ENCODE measurements around the gene CA7. TPM values are rescaled to one million over a fixed set of nuclear protein-coding genes. Genes with fewer than 3 reads are reported as not detected.

CA7 gene
- total RNA-seq, 1 experiment from 2014 or later, result not detected

- no peak for DNase-seq
- Histone ChIP-seq H3K27ac (ENCODE audit: low read length) (no peak overlapping the region), H3K79me2 (ENCODE audit: low read length) (no peaks in the 10 kb centered on the region), H3K9ac (ENCODE audit: low read length) (peak overlapping the region; percentile 62), H3K4me2 (ENCODE audit: low read depth, low read length, poor library complexity, severe bottlenecking) (peak overlapping the region; percentile 74), H3K9me2 (replicated peaks; ENCODE audit: insufficient read depth, low read length) (no peaks in the 10 kb centered on the region), H3K9me3 (ENCODE audit: low read length) (no peaks in the 10 kb centered on the region), H4K20me1 (ENCODE audit: insufficient read depth, low read depth, low read length) (no peaks in the 10 kb centered on the region), H2AFZ (ENCODE audit: low read length) (peak overlapping the region; percentile 86), H3K4me1 (ENCODE audit: low read length) (peaks cover 12% of the 10 kb centered on the region), H3K4me3 (ENCODE audit: low read length) (peak overlapping the region; percentile 62), H3K27me3 (ENCODE audit: low read length) (no peaks in the 10 kb centered on the region), H3K36me3 (ENCODE audit: insufficient read depth, low read length) (no peaks in the 10 kb centered on the region)
These were observed 28.3 kb downstream of the CA7 start for GRCh38 chr16:66872559-66872942.

- no peaks in the 10 kb centered on the region for H3K9me3 ChIP-seq (ENCODE audit: low read length)
- peak; percentile 95 for DNase-seq
- H3K4me1 ChIP-seq (ENCODE audit: low read length), result peaks cover 15% of the 10 kb centered on the region
- peak overlapping the region; percentile 62 for H3K4me3 ChIP-seq (ENCODE audit: low read length)
- H3K36me3 ChIP-seq (ENCODE audit: insufficient read depth, low read length), result no peaks in the 10 kb centered on the region
- H3K9ac ChIP-seq (ENCODE audit: low read length), result peak overlapping the region; percentile 62
- H2AFZ ChIP-seq (ENCODE audit: low read length), result peak overlapping the region; percentile 86
- no peaks in the 10 kb centered on the region for H4K20me1 ChIP-seq (ENCODE audit: insufficient read depth, low read depth, low read length)
- no peaks in the 10 kb centered on the region for H3K79me2 ChIP-seq (ENCODE audit: low read length)
- no peaks in the 10 kb centered on the region for H3K9me2 ChIP-seq (replicated peaks; ENCODE audit: insufficient read depth, low read length)
- H3K27me3 ChIP-seq (ENCODE audit: low read length), result no peaks in the 10 kb centered on the region
- H3K4me2 ChIP-seq (ENCODE audit: low read depth, low read length, poor library complexity, severe bottlenecking), result peak overlapping the region; percentile 74
- no peak overlapping the region for H3K27ac ChIP-seq (ENCODE audit: low read length)
These were observed 28.9 kb downstream of the CA7 start for GRCh38 chr16:66872943-66873684.

GRCh38 chr16:66873685-66874055 lies 29.5 kb downstream of the CA7 start:
- Histone ChIP-seq H3K9ac (ENCODE audit: low read length) (no peak overlapping the region), H3K4me2 (ENCODE audit: low read depth, low read length, poor library complexity, severe bottlenecking) (no peak overlapping the region), H3K4me3 (ENCODE audit: low read length) (no peak overlapping the region), H4K20me1 (ENCODE audit: insufficient read depth, low read depth, low read length) (no peaks in the 10 kb centered on the region), H3K9me2 (replicated peaks; ENCODE audit: insufficient read depth, low read length) (no peaks in the 10 kb centered on the region), H3K36me3 (ENCODE audit: insufficient read depth, low read length) (no peaks in the 10 kb centered on the region), H2AFZ (ENCODE audit: low read length) (no peak overlapping the region), H3K27me3 (ENCODE audit: low read length) (no peaks in the 10 kb centered on the region), H3K4me1 (ENCODE audit: low read length) (peaks cover 20% of the 10 kb centered on the region), H3K79me2 (ENCODE audit: low read length) (no peaks in the 10 kb centered on the region), H3K27ac (ENCODE audit: low read length) (no peak overlapping the region), H3K9me3 (ENCODE audit: low read length) (no peaks in the 10 kb centered on the region)
- no peak for DNase-seq

- no peak overlapping the region for H2AFZ ChIP-seq (ENCODE audit: low read length)
- no peak overlapping the region for H3K4me2 ChIP-seq (ENCODE audit: low read depth, low read length, poor library complexity, severe bottlenecking)
- H3K27ac ChIP-seq (ENCODE audit: low read length), result no peak overlapping the region
- H3K9ac ChIP-seq (ENCODE audit: low read length), result no peak overlapping the region
- H3K4me1 ChIP-seq (ENCODE audit: low read length), result peaks cover 20% of the 10 kb centered on the region
- no peak for DNase-seq
- no peaks in the 10 kb centered on the region for H3K27me3 ChIP-seq (ENCODE audit: low read length)
- H3K9me2 ChIP-seq (replicated peaks; ENCODE audit: insufficient read depth, low read length), result no peaks in the 10 kb centered on the region
- no peaks in the 10 kb centered on the region for H3K36me3 ChIP-seq (ENCODE audit: insufficient read depth, low read length)
- H3K9me3 ChIP-seq (ENCODE audit: low read length), result no peaks in the 10 kb centered on the region
- H3K79me2 ChIP-seq (ENCODE audit: low read length), result no peaks in the 10 kb centered on the region
- no peaks in the 10 kb centered on the region for H4K20me1 ChIP-seq (ENCODE audit: insufficient read depth, low read depth, low read length)
- H3K4me3 ChIP-seq (ENCODE audit: low read length), result no peak overlapping the region
These were observed 30.0 kb downstream of the CA7 start for GRCh38 chr16:66874079-66874775.

GRCh38 chr16:66878067-66878466 lies 33.9 kb downstream of the CA7 start:
- H3K27ac ChIP-seq (ENCODE audit: low read length), result no peak overlapping the region
- no peak overlapping the region for H3K9ac ChIP-seq (ENCODE audit: low read length)
- no peaks in the 10 kb centered on the region for H3K9me2 ChIP-seq (replicated peaks; ENCODE audit: insufficient read depth, low read length)
- H3K4me2 ChIP-seq (ENCODE audit: low read depth, low read length, poor library complexity, severe bottlenecking), result no peak overlapping the region
- H2AFZ ChIP-seq (ENCODE audit: low read length), result no peak overlapping the region
- no peaks in the 10 kb centered on the region for H4K20me1 ChIP-seq (ENCODE audit: insufficient read depth, low read depth, low read length)
- H3K4me1 ChIP-seq (ENCODE audit: low read length), result peaks cover 30% of the 10 kb centered on the region
- H3K9me3 ChIP-seq (ENCODE audit: low read length), result no peaks in the 10 kb centered on the region
- H3K79me2 ChIP-seq (ENCODE audit: low read length), result peaks cover 22% of the 10 kb centered on the region
- no peak overlapping the region for H3K4me3 ChIP-seq (ENCODE audit: low read length)
- no peaks in the 10 kb centered on the region for H3K36me3 ChIP-seq (ENCODE audit: insufficient read depth, low read length)
- DNase-seq, result no peak
- no peaks in the 10 kb centered on the region for H3K27me3 ChIP-seq (ENCODE audit: low read length)

- no peaks in the 10 kb centered on the region for H3K9me3 ChIP-seq (ENCODE audit: low read length)
- peaks cover 11% of the 10 kb centered on the region; the same call in 1 of the 2 replicates for H3K36me3 ChIP-seq (ENCODE audit: insufficient read depth, low read length)
- H3K27me3 ChIP-seq (ENCODE audit: low read length), result no peaks in the 10 kb centered on the region
- no peaks in the 10 kb centered on the region for H4K20me1 ChIP-seq (ENCODE audit: insufficient read depth, low read depth, low read length)
- DNase-seq, result peak; percentile 98
- H3K9me2 ChIP-seq (replicated peaks; ENCODE audit: insufficient read depth, low read length), result no peaks in the 10 kb centered on the region
- H2AFZ ChIP-seq (ENCODE audit: low read length), result peak within 1 kb of the TSS; percentile 86
- H3K27ac ChIP-seq (ENCODE audit: low read length), result peak within 1 kb of the TSS; percentile 14; the same call in 1 of the 2 replicates
- peaks cover 40% of the 10 kb centered on the region for H3K79me2 ChIP-seq (ENCODE audit: low read length)
- peak within 1 kb of the TSS; percentile 98 for H3K4me3 ChIP-seq (ENCODE audit: low read length)
- peaks cover 24% of the 10 kb centered on the region for H3K4me1 ChIP-seq (ENCODE audit: low read length)
- H3K9ac ChIP-seq (ENCODE audit: low read length), result peak within 1 kb of the TSS; percentile 90
- peak within 1 kb of the TSS; percentile 96 for H3K4me2 ChIP-seq (ENCODE audit: low read depth, low read length, poor library complexity, severe bottlenecking)
These were observed 36.2 kb downstream of the CA7 start, which contains the start of gene PDP2 for GRCh38 chr16:66880288-66881013. Gene PDP2, plus strand, starts transcription at chr16:66880515. Its CDS starts 3,770 bp downstream, at chr16:66884285.

- H4K20me1 ChIP-seq (ENCODE audit: insufficient read depth, low read depth, low read length), result no peaks in the 10 kb centered on the region
- H3K79me2 ChIP-seq (ENCODE audit: low read length), result peaks cover 46% of the 10 kb centered on the region
- peak; percentile 66 for DNase-seq
- peak overlapping the region; percentile 98 for H3K4me3 ChIP-seq (ENCODE audit: low read length)
- H3K4me2 ChIP-seq (ENCODE audit: low read depth, low read length, poor library complexity, severe bottlenecking), result peak overlapping the region; percentile 96
- peaks cover 11% of the 10 kb centered on the region; the same call in 1 of the 2 replicates for H3K36me3 ChIP-seq (ENCODE audit: insufficient read depth, low read length)
- peak overlapping the region; percentile 86 for H2AFZ ChIP-seq (ENCODE audit: low read length)
- no peaks in the 10 kb centered on the region for H3K27me3 ChIP-seq (ENCODE audit: low read length)
- H3K4me1 ChIP-seq (ENCODE audit: low read length), result peaks cover 23% of the 10 kb centered on the region
- H3K9ac ChIP-seq (ENCODE audit: low read length), result peak overlapping the region; percentile 90
- H3K9me3 ChIP-seq (ENCODE audit: low read length), result no peaks in the 10 kb centered on the region
- H3K27ac ChIP-seq (ENCODE audit: low read length), result peak overlapping the region; percentile 14; the same call in 1 of the 2 replicates
- no peaks in the 10 kb centered on the region for H3K9me2 ChIP-seq (replicated peaks; ENCODE audit: insufficient read depth, low read length)
These were observed 36.8 kb downstream of the CA7 start for GRCh38 chr16:66881014-66881417.

- peaks cover 50% of the 10 kb centered on the region for H3K79me2 ChIP-seq (ENCODE audit: low read length)
- H3K9ac ChIP-seq (ENCODE audit: low read length), result peak overlapping the region; percentile 66
- H3K9me3 ChIP-seq (ENCODE audit: low read length), result no peaks in the 10 kb centered on the region
- H3K4me2 ChIP-seq (ENCODE audit: low read depth, low read length, poor library complexity, severe bottlenecking), result peak overlapping the region; percentile 96
- H3K4me3 ChIP-seq (ENCODE audit: low read length), result peak overlapping the region; percentile 98
- H3K36me3 ChIP-seq (ENCODE audit: insufficient read depth, low read length), result peaks cover 11% of the 10 kb centered on the region; the same call in 1 of the 2 replicates
- no peaks in the 10 kb centered on the region for H4K20me1 ChIP-seq (ENCODE audit: insufficient read depth, low read depth, low read length)
- no peak for DNase-seq
- no peak overlapping the region for H3K27ac ChIP-seq (ENCODE audit: low read length)
- no peaks in the 10 kb centered on the region for H3K9me2 ChIP-seq (replicated peaks; ENCODE audit: insufficient read depth, low read length)
- peaks cover 23% of the 10 kb centered on the region for H3K4me1 ChIP-seq (ENCODE audit: low read length)
- no peak overlapping the region for H2AFZ ChIP-seq (ENCODE audit: low read length)
- H3K27me3 ChIP-seq (ENCODE audit: low read length), result no peaks in the 10 kb centered on the region
These were observed 37.3 kb downstream of the CA7 start for GRCh38 chr16:66881560-66881959.
